HepG2 (cell line): ENCODE measurements around the gene ZFPL1. TPM values are rescaled to one million over a fixed set of nuclear protein-coding genes. Genes with fewer than 3 reads are reported as not detected.

Source experiments
- DMTF1 ChIP-seq: sonication (generic); formaldehyde crosslinking; IDR thresholded peaks from 2 replicates; pipeline ENCODE4 v1.4.0; 2020; ENCODE audit warnings: mild to moderate bottlenecking, missing genetic modification reagents
- ELF3 ChIP-seq: IDR thresholded peaks from 2 replicates; pipeline ENCODE4 v1.6.1; 2016; ENCODE audit warnings: missing genetic modification reagents, missing compliant biosample characterization
- IKZF4 ChIP-seq: sonication (generic); formaldehyde crosslinking; IDR thresholded peaks from 2 replicates; pipeline ENCODE4 v1.5.1; 2020; ENCODE audit warnings: borderline replicate concordance, mild to moderate bottlenecking, low read depth, missing genetic modification reagents; ENCODE audit errors: not compliant biosample characterization
- ZNF772 ChIP-seq: sonication (generic); formaldehyde crosslinking; IDR thresholded peaks from 2 replicates; pipeline ENCODE4 v1.5.0; 2020; ENCODE audit warnings: mild to moderate bottlenecking, missing genetic modification reagents
- polyA plus RNA-seq, 8 experiments: library from polyadenylated mRNA; depleted of rRNA in 3 of 8; stranded (reverse) in 7 of 8; unstranded in 1 of 8; fragments of >200 nt; fragmentation: Illumina TruSeq in 4 of 8; extraction: Trizol in 4 of 8; gene quantifications; 2 replicates each; pipeline versions ENCODE4 v1.2.1 to v1.2.3, GENCODE V29; 2011 to 2016; ENCODE audit warnings: low read depth in 4 of 8, missing spikeins in 1 of 8, mixed read lengths in 1 of 8; ENCODE audit not compliant: insufficient read depth in 1 of 8
- total RNA-seq, 5 experiments: library from RNA; depleted of rRNA; stranded (reverse); fragments of >200 nt; fragmentation: Illumina TruSeq; extraction: Trizol; gene quantifications; 2 replicates each; pipeline ENCODE4 v1.2.3, GENCODE V29; 2016; ENCODE audit warnings: low read depth in 1 of 5
- TF ChIP-seq, protein P1 (sequence below), 2 experiments: sonication (generic) in 1 of 2; formaldehyde crosslinking in 1 of 2; IDR thresholded peaks; 2 replicates each; pipeline versions ENCODE4 v1.6.1 to v1.9.0; 2014 to 2022; ENCODE audit warnings: antibody characterized with exemption in 1 of 2, borderline replicate concordance in 1 of 2, inconsistent platforms in 1 of 2, low read depth in 1 of 2, missing genetic modification reagents in 1 of 2
- TF ChIP-seq, protein P2 (sequence below): sonication (generic); formaldehyde crosslinking; IDR thresholded peaks from 2 replicates; pipeline ENCODE4 v1.5.0; 2020; ENCODE audit warnings: mild to moderate bottlenecking, missing genetic modification reagents
- TF ChIP-seq, protein P3 (sequence below): sonication (generic); formaldehyde crosslinking; IDR thresholded peaks from 2 replicates; pipeline ENCODE4 v1.4.0; 2020; ENCODE audit warnings: missing genetic modification reagents, borderline replicate concordance
- TF ChIP-seq, protein P4 (sequence below): sonication (generic); formaldehyde crosslinking; IDR thresholded peaks from 2 replicates; pipeline ENCODE4 v1.4.0; 2020; ENCODE audit warnings: mild to moderate bottlenecking, missing genetic modification reagents

The ZFPL1 gene
- total and polyA plus RNA-seq, 2 of the 13 experiments (the other 11 are each of a cell fraction or from before 2014, with no cell fraction given), result 32.2 to 56.0 TPM

GRCh38 chr11:65111744-65112545 is 27.9 kb downstream of the ZFPL1 start, which contains the start of gene TM7SF2 (continued):
- TF ChIP-seq, protein P1, sequence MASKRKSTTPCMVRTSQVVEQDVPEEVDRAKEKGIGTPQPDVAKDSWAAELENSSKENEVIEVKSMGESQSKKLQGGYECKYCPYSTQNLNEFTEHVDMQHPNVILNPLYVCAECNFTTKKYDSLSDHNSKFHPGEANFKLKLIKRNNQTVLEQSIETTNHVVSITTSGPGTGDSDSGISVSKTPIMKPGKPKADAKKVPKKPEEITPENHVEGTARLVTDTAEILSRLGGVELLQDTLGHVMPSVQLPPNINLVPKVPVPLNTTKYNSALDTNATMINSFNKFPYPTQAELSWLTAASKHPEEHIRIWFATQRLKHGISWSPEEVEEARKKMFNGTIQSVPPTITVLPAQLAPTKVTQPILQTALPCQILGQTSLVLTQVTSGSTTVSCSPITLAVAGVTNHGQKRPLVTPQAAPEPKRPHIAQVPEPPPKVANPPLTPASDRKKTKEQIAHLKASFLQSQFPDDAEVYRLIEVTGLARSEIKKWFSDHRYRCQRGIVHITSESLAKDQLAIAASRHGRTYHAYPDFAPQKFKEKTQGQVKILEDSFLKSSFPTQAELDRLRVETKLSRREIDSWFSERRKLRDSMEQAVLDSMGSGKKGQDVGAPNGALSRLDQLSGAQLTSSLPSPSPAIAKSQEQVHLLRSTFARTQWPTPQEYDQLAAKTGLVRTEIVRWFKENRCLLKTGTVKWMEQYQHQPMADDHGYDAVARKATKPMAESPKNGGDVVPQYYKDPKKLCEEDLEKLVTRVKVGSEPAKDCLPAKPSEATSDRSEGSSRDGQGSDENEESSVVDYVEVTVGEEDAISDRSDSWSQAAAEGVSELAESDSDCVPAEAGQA (IDR thresholded peaks at IDR 0.05; ENCODE audit: low read depth), result no peak
- TF ChIP-seq, protein P1 (CRISPR knock-in tag; IDR thresholded peaks at IDR 0.05; ENCODE audit: borderline replicate concordance), result no peak
- TF ChIP-seq, protein P2, sequence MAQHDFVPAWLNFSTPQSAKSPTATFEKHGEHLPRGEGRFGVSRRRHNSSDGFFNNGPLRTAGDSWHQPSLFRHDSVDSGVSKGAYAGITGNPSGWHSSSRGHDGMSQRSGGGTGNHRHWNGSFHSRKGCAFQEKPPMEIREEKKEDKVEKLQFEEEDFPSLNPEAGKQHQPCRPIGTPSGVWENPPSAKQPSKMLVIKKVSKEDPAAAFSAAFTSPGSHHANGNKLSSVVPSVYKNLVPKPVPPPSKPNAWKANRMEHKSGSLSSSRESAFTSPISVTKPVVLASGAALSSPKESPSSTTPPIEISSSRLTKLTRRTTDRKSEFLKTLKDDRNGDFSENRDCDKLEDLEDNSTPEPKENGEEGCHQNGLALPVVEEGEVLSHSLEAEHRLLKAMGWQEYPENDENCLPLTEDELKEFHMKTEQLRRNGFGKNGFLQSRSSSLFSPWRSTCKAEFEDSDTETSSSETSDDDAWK, result no peak
- TF ChIP-seq IKZF4 (CRISPR knock-in tag) (no peak), ZNF772 (CRISPR knock-in tag) (peak; percentile 47; the same call in 1 of the 2 replicates), DMTF1 (CRISPR knock-in tag) (no peak), ELF3 (0 out of 2 replicates have a peak, but pooled peaks have one; percentile 13)
- TF ChIP-seq, protein P3, sequence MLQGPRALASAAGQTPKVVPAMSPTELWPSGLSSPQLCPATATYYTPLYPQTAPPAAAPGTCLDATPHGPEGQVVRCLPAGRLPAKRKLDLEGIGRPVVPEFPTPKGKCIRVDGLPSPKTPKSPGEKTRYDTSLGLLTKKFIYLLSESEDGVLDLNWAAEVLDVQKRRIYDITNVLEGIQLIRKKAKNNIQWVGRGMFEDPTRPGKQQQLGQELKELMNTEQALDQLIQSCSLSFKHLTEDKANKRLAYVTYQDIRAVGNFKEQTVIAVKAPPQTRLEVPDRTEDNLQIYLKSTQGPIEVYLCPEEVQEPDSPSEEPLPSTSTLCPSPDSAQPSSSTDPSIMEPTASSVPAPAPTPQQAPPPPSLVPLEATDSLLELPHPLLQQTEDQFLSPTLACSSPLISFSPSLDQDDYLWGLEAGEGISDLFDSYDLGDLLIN (CRISPR knock-in tag), result no peak
- TF ChIP-seq, protein P4, sequence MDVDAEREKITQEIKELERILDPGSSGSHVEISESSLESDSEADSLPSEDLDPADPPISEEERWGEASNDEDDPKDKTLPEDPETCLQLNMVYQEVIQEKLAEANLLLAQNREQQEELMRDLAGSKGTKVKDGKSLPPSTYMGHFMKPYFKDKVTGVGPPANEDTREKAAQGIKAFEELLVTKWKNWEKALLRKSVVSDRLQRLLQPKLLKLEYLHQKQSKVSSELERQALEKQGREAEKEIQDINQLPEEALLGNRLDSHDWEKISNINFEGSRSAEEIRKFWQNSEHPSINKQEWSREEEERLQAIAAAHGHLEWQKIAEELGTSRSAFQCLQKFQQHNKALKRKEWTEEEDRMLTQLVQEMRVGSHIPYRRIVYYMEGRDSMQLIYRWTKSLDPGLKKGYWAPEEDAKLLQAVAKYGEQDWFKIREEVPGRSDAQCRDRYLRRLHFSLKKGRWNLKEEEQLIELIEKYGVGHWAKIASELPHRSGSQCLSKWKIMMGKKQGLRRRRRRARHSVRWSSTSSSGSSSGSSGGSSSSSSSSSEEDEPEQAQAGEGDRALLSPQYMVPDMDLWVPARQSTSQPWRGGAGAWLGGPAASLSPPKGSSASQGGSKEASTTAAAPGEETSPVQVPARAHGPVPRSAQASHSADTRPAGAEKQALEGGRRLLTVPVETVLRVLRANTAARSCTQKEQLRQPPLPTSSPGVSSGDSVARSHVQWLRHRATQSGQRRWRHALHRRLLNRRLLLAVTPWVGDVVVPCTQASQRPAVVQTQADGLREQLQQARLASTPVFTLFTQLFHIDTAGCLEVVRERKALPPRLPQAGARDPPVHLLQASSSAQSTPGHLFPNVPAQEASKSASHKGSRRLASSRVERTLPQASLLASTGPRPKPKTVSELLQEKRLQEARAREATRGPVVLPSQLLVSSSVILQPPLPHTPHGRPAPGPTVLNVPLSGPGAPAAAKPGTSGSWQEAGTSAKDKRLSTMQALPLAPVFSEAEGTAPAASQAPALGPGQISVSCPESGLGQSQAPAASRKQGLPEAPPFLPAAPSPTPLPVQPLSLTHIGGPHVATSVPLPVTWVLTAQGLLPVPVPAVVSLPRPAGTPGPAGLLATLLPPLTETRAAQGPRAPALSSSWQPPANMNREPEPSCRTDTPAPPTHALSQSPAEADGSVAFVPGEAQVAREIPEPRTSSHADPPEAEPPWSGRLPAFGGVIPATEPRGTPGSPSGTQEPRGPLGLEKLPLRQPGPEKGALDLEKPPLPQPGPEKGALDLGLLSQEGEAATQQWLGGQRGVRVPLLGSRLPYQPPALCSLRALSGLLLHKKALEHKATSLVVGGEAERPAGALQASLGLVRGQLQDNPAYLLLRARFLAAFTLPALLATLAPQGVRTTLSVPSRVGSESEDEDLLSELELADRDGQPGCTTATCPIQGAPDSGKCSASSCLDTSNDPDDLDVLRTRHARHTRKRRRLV (CRISPR knock-in tag), result peak; percentile 70
